ENCODE data around the gene SUFU.

The SUFU gene

DNA sequence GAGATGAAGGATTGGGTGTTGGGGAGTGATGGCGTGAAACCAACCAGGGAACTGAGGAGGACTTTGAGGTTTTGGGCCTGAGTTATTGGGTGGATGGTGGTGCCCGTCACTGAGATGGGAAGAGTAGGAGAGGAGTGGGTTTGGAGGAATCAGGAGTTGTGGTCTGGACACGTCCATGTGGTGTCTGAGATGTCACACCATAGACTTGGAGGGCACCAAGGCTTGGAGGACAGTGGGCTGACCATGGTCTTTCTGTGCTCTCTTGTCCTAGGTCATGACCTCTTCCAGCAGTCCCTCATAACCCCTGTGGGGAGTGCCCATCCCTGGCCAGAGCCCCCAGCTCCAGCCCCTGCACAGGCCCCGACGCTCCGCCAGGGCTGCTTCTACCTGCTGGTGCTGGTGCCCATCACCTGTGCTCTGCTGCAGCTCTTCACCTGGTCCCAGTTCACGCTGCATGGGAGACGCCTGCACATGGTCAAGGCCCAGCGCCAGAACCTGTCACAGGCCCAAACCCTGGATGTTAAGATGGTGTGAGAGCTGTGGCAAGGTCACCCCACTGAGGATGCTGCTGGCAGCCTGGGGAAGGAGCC, 28.2 kb upstream of the SUFU start:
- Mint-ChIP-seq H3K36me3 (ENCODE audit: low read depth) (peaks cover 5% of the 10 kb centered on the region), H3K4me3 (no peak overlapping the region), H3K4me1 (no peaks in the 10 kb centered on the region), H3K27ac (no peak overlapping the region), H3K9me3 (no peaks in the 10 kb centered on the region), H3K27me3 (ENCODE audit: low read depth) (no peaks in the 10 kb centered on the region)
- TF ChIP-seq, protein P1, sequence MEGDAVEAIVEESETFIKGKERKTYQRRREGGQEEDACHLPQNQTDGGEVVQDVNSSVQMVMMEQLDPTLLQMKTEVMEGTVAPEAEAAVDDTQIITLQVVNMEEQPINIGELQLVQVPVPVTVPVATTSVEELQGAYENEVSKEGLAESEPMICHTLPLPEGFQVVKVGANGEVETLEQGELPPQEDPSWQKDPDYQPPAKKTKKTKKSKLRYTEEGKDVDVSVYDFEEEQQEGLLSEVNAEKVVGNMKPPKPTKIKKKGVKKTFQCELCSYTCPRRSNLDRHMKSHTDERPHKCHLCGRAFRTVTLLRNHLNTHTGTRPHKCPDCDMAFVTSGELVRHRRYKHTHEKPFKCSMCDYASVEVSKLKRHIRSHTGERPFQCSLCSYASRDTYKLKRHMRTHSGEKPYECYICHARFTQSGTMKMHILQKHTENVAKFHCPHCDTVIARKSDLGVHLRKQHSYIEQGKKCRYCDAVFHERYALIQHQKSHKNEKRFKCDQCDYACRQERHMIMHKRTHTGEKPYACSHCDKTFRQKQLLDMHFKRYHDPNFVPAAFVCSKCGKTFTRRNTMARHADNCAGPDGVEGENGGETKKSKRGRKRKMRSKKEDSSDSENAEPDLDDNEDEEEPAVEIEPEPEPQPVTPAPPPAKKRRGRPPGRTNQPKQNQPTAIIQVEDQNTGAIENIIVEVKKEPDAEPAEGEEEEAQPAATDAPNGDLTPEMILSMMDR (IDR thresholded peaks at IDR 0.05; ENCODE audit: unreplicated experiment in 3 of 3), result no peak

DNA sequence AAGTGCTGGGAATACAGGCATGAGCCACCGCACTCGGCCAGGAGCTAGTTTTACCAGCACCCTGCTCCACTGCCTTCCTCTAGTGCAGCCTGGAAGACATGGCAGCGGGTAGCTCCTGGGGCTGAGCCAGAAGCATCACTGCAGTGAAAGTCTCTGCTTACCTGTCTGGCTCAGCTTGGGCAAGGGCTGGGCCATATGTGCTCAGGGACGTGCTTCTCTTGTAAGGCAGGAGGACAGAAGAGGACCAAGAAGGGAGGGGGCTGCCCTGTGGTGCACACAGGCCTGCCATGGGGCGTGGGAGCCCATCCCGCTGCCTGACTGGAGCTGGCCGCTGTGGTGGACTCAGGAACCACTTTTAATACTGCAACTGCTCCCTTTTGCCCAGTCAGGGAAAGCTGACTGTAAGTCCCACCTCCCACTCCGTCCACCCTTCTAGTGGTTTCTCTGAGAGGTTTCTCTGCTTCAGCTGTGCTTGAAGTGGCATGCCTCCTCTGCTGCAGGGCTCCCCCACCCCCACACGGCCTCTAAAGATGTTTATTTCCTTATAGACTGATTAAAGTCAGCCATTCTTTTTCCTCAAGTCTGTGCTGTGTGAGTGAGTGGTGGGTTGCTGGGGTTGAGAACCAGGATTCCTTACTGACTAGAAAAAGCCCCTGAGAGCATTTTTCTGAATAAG, 27.2 kb upstream of the SUFU start:
- Mint-ChIP-seq H3K36me3 (ENCODE audit: low read depth) (peaks cover 9% of the 10 kb centered on the region), H3K9me3 (no peaks in the 10 kb centered on the region), H3K4me1 (no peaks in the 10 kb centered on the region), H3K27ac (no peak overlapping the region), H3K27me3 (ENCODE audit: low read depth) (no peaks in the 10 kb centered on the region), H3K4me3 (no peak overlapping the region)
- TF ChIP-seq, protein P1 (IDR thresholded peaks at IDR 0.05; ENCODE audit: unreplicated experiment in 3 of 3), result no peak

DNA sequence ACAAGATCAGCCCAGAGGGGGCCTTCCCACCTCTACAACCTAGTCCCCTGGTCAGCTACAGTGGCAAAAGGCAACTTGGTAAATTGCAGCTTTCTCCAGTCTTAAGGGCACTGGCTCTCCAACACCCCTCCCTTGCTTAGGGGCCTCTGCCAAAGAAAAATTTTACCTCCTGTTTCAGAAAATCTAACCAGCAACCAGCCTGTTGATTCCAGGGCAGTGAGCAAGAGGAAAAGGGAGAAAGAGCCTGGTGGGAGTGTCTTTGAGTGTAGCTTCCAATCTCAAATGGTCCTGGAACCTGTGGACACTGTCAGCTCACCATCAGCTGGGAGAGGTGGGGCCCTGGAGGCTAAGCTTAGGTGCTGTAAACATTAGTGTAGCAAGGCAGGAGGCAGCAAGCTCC, 24.1 kb upstream of the SUFU start:
- H3K4me1 Mint-ChIP-seq, result no peaks in the 10 kb centered on the region
- H3K4me3 Mint-ChIP-seq, result no peak overlapping the region
- no peaks in the 10 kb centered on the region for H3K27me3 Mint-ChIP-seq (ENCODE audit: low read depth)
- TF ChIP-seq, protein P1 (IDR thresholded peaks at IDR 0.05; ENCODE audit: unreplicated experiment in 3 of 3), result no peak
- no peak overlapping the region for H3K27ac Mint-ChIP-seq
- peaks cover 34% of the 10 kb centered on the region for H3K36me3 Mint-ChIP-seq (ENCODE audit: low read depth)
- H3K9me3 Mint-ChIP-seq, result no peaks in the 10 kb centered on the region

DNA sequence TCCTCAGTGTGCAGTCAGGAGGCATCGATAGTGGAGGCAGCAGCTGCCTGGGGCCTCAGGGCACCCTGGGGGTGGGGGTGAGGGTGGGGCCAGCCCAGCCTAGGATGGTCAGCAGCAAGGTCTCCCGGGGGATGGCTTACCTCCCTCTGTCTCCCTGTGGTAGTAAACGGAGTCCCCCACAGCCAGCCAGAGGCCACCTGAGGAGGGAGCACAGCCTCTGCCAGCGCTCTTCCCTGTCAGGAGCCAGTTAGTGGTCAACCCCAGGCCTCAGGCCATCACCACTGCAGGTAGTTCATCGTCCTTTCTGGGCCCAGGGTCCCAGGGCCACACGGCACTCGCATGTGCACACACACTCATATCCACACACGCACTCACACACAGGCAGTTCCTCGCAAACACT, 23.4 kb upstream of the SUFU start:
- peaks cover 40% of the 10 kb centered on the region for H3K36me3 Mint-ChIP-seq (ENCODE audit: low read depth)
- TF ChIP-seq, protein P1 (IDR thresholded peaks at IDR 0.05; ENCODE audit: unreplicated experiment in 3 of 3), result no peak
- no peak overlapping the region for H3K4me3 Mint-ChIP-seq
- H3K27me3 Mint-ChIP-seq (ENCODE audit: low read depth), result no peaks in the 10 kb centered on the region
- H3K9me3 Mint-ChIP-seq, result no peaks in the 10 kb centered on the region
- peaks cover 6% of the 10 kb centered on the region for H3K4me1 Mint-ChIP-seq
- no peak overlapping the region for H3K27ac Mint-ChIP-seq

DNA sequence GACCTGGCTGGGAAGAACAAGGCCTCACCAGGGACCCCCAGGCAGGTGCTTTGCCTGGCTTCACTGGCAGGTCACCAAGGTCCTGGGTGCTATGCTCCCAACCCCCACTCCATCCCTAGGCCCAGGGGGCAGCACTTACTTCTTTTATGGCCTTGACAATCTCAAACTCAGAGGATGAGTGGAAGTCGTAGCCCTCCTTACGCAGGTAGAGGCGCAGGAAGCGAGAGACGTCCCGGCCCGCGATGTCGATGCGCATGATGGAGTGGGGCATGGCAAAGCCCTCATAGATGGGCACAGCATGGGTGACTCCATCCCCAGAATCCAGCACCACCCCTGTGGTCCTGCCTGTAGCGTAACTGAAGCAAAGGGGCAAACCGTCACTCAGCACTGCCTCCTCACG, 19.8 kb upstream of the SUFU start:
- Mint-ChIP-seq H3K36me3 (ENCODE audit: low read depth) (peaks cover 56% of the 10 kb centered on the region), H3K9me3 (no peaks in the 10 kb centered on the region), H3K4me1 (peaks cover 13% of the 10 kb centered on the region), H3K27me3 (ENCODE audit: low read depth) (no peaks in the 10 kb centered on the region), H3K27ac (no peak overlapping the region), H3K4me3 (no peak overlapping the region)
- TF ChIP-seq, protein P1 (IDR thresholded peaks at IDR 0.05; ENCODE audit: unreplicated experiment in 3 of 3), result no peak

Data from nephron (organoid).